ENCODE data around the gene SNX32. TPM values are rescaled to one million over a fixed set of nuclear protein-coding genes. Genes with fewer than 3 reads are reported as not detected.

SNX32 gene
- total and polyA plus RNA-seq, 9 of the 15 experiments (the other 6 are each of a cell fraction or from before 2014, with no cell fraction given), result 0.03 TPM; not detected in 7

DNA sequence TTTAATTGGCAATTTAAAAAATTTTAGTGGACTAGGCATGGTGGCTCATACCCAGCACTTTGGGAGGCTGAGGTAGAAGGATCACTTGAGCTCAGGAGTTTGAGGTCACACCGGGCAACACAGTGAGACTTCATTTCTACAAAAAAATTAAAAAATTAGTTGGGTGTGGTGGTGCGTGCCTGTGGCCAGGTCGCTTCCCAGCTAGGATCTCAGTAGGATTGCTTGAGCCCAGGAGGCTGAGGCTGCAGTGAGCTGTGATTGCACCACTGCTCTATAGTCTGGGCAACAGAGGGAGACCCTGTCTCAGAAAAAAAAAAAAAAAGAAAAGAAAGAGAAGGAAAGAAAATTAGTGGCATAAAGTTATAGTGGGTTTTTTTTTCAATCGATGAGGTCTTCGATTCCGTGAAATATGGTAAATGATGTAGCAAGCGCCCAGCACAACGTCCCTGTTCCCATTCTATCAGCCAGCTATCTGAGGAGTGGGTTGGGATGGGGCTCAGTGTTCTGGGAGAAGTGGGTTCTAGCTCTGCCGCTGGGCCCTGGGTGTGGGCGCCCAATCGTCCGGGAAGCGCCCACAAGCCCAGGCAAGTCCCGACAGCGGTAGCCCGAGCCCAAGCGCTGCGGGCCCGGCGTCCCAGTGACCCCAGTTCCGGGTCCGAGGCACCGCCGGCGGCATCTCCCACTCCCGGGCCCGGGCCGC lies 65.0 kb downstream of the SNX32 start (continued):
- TF ChIP-seq CBX8 (IDR thresholded peaks at IDR 0.05; ENCODE audit: borderline replicate concordance, extremely low read depth, low read depth, low read length, poor library complexity, severe bottlenecking), result no peak
- TF ChIP-seq ILK (tag; IDR thresholded peaks at IDR 0.05; ENCODE audit: borderline replicate concordance, low read depth), result no peak
- TF ChIP-seq NRF1 (conservative IDR thresholded peaks at IDR 0.05 in 1 of 2, IDR thresholded peaks at IDR 0.05 in 1 of 2), result peak in 1 of 2 experiments; percentile 26; a peak in 1 of 4 replicates
- no peak for TF ChIP-seq HNRNPK (IDR thresholded peaks at IDR 0.05; ENCODE audit: low read depth, low read length, poor library complexity, severe bottlenecking)
- no peak for TF ChIP-seq POLR2A (conservative IDR thresholded peaks at IDR 0.05)
- no peak for TF ChIP-seq TRIM28 (IDR thresholded peaks at IDR 0.05)
- 0 out of 4 replicates have a peak, but pooled peaks of 1 of the 2 experiments have one; percentile 83 for TF ChIP-seq SIN3A (IDR thresholded peaks at IDR 0.05; ENCODE audit: borderline replicate concordance in 2 of 2, control insufficient read depth in 1 of 2, low read depth in 2 of 2, low read length in 2 of 2)
- peak in 1 of 2 experiments; percentile 31; a peak in 1 of 4 replicates for TF ChIP-seq RCOR1 (IDR thresholded peaks at IDR 0.05; ENCODE audit: borderline replicate concordance in 1 of 2, low read depth in 2 of 2, low read length in 2 of 2)
- TF ChIP-seq ZNF12 (CRISPR knock-in tag; IDR thresholded peaks at IDR 0.05), result no peak
- no peak for TF ChIP-seq FOSL1 (tag; conservative IDR thresholded peaks at IDR 0.05)
- peak; percentile 92 for TF ChIP-seq ELF1 (tag; IDR thresholded peaks at IDR 0.05)
- TF ChIP-seq, protein P1, sequence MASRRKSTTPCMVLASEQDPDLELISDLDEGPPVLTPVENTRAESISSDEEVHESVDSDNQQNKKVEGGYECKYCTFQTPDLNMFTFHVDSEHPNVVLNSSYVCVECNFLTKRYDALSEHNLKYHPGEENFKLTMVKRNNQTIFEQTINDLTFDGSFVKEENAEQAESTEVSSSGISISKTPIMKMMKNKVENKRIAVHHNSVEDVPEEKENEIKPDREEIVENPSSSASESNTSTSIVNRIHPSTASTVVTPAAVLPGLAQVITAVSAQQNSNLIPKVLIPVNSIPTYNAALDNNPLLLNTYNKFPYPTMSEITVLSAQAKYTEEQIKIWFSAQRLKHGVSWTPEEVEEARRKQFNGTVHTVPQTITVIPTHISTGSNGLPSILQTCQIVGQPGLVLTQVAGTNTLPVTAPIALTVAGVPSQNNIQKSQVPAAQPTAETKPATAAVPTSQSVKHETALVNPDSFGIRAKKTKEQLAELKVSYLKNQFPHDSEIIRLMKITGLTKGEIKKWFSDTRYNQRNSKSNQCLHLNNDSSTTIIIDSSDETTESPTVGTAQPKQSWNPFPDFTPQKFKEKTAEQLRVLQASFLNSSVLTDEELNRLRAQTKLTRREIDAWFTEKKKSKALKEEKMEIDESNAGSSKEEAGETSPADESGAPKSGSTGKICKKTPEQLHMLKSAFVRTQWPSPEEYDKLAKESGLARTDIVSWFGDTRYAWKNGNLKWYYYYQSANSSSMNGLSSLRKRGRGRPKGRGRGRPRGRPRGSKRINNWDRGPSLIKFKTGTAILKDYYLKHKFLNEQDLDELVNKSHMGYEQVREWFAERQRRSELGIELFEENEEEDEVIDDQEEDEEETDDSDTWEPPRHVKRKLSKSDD (conservative IDR thresholded peaks at IDR 0.05; ENCODE audit: low read length), result no peak
- TF ChIP-seq ESRRA (IDR thresholded peaks at IDR 0.05; ENCODE audit: borderline replicate concordance, low read depth), result no peak
- TF ChIP-seq, protein P2, sequence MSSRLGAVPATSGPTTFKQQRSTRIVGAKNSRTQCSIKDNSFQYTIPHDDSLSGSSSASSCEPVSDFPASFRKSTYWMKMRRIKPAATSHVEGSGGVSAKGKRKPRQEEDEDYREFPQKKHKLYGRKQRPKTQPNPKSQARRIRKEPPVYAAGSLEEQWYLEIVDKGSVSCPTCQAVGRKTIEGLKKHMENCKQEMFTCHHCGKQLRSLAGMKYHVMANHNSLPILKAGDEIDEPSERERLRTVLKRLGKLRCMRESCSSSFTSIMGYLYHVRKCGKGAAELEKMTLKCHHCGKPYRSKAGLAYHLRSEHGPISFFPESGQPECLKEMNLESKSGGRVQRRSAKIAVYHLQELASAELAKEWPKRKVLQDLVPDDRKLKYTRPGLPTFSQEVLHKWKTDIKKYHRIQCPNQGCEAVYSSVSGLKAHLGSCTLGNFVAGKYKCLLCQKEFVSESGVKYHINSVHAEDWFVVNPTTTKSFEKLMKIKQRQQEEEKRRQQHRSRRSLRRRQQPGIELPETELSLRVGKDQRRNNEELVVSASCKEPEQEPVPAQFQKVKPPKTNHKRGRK (tag; IDR thresholded peaks at IDR 0.05), result peak; percentile 32; the same call in 1 of the 2 replicates
- no peak for TF ChIP-seq ZNF561 (CRISPR knock-in tag; conservative IDR thresholded peaks at IDR 0.05)
- TF ChIP-seq ZKSCAN8 (CRISPR knock-in tag; IDR thresholded peaks at IDR 0.05), result no peak
- TF ChIP-seq CBX5 (IDR thresholded peaks at IDR 0.05; ENCODE audit: borderline replicate concordance, low read depth), result no peak
- 0 out of 2 replicates have a peak, but pooled peaks have one; percentile 26 for TF ChIP-seq EGR1 (conservative IDR thresholded peaks at IDR 0.05)
- no peak for TF ChIP-seq KDM1A (IDR thresholded peaks at IDR 0.05)
